ENCODE data around the gene ETF1.
A peak's percentile ranks its signal among the peaks of the same experiment; 100 is the strongest.
"Not testable (repeated sequence)": the region's sequence is repeated elsewhere in the genome, so short reads cannot be mapped to it uniquely, and the experiment has no call there.

The ETF1 gene

DNA sequence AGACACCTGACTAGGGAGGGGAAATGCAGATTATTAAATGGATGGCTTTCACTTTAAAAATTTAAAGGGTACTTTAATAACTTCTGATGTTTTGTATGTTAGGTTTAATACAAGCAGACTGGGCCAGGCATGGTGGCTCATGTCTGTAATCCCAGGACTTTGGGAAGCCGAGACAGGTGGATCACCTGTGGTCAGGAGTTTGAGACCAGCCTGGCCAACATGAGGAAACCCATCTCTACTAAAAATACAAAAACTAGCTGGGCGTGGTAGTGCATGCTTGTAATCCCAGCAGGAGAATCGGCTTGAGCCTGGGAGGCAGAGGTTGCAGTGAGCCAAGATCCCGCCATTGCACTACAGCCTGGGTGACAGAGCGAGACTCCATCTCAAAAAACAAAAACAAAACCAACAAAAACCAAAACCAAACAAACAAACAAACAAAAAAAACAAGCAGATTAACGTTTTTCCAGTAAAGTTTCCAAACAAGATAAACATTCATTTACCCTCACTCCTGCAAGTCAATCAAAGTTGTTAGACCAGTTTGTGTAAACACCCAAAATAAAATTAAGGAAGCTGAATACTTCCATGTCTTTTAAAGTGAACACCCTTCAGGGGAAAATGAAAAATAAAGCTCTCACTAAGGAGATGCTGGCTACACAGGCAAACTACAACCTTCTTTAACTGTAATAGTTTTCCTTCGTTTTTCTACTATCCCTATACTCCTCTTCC lies 14.1 kb downstream of the ETF1 start:
- no peak for DNase-seq (ENCODE audit: low read depth)

DNA sequence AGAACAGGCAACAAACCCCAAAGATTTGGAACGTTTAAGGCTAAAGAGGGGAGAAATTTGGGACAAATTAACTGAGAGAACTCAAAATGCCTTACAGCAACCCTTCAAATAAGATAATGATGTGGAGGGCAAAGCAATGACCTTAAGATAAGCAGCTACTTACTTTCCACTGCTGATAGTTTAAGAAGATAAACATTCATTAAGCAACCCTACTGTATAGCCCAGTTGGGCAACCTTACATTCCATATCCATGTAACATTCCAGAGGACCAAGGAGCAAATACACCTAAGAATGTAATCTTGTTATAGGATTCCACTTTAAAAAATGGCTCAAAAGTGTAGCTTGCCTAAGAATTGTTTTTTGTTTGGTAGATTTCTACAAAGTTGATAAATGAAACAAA lies 14.8 kb downstream of the ETF1 start:
- DNase-seq (ENCODE audit: low read depth) = no peak

DNA sequence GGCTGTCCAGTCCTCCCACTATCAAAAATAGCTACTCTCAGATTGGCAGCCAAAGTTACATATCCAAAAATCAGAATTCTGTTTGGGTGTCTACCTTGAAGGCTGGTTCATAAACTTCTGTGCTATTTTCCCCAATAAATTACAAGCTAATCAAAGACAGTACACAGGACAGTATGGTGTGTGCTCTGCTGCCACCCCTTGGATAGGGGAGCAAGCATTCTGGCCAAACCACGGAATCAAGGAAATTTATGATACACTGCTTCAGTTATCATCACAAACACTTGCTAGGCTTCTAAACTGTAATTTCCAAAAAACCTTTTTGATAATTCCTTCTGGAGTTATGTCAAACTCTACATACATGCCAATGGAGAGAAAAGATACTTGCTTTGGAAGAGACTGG lies 15.9 kb downstream of the ETF1 start:
- DNase-seq (ENCODE audit: low read depth) = no peak

DNA sequence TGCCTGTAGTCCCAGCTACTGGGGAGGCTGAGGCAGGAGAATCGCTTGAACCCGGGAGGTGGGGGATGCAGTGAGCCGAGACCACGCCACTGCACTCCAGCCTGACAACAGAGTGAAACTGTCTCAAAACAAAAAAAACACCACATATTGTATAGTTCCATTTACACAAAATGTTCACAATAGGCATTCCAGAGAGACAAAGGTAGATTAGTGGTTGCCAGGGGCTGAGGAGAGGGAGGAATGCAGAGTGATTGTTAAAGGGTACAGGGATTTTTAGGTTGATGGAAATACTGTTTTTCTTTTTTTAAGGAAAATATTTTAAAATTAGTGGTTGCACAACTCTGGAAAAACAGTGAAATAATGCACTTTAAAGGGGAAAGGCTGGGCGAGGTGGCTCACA lies 19.6 kb downstream of the ETF1 start:
- DNase-seq (ENCODE audit: low read depth) = no peak

DNA sequence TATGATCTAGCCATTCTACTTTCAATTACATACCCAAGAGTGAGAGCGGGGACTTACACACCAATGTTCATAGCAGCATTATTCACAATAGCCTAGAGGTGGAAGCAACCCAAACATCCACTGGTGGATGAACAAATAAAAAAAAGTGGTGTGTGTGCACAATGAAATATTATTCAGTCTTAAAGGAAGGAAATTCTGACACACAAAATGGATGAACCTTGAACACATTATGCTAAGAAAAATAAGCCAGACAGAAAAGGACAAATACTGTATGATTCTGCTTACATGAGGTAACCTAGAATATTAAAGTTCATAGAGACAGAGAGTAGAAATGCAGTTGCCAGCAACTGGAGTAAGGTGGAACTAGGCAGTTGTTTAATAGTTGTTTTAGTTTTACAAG lies 22.1 kb downstream of the ETF1 start:
- no peak for DNase-seq (ENCODE audit: low read depth)

DNA sequence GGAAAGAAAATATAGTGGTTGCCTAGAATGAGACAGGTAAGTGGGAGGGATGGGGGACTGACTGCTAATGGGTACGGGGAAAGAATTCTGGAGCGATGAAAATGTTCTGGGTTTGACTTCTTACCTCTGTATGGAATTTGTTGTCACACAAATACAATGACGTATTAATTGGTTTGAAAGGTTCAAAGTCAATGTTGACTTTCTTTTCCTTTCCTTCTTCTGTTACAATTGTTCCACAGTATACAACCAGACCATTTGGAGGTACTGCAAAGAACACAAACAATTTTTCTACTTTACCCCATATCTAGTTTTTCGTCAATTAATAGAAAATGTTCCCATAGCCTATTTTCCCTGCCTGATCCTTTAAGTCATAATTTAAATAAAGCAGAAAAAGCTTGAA lies 25.6 kb downstream of the ETF1 start:
- DNase-seq (ENCODE audit: low read depth) = no peak

DNA sequence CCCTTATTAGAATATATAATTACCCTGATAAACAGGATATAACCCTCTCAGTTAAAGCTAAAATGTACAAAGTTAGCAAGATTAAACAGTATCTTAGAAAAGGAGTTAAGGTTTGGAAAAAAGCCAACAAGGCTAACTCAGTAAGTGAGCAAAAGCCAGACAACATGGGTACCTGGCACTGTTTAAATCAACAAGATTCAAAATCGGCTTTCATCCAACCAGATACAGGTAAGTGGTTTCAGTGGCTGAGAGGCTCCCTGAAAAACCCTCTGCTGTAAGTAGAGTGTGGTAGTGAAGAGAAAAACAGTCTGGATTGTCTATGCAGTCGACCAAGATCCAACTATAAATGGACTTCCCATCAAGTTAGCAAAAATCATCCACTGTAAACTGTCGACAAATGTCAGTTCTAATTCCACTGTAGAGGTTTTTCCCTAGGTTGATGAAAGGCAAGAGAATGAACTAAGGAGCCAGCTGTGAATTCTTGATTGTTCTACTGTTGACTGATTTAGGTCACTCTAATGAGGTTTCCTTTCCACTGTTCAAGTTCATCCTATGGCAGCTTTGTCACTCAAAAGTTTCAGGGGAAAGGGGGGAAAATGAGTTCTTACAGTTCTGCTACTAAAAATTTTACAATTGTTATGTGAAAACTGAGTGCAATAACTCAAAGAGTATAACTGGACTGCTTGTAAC lies 27.3 kb downstream of the ETF1 start:
- DNase-seq (ENCODE audit: low read depth) = no peak

DNA sequence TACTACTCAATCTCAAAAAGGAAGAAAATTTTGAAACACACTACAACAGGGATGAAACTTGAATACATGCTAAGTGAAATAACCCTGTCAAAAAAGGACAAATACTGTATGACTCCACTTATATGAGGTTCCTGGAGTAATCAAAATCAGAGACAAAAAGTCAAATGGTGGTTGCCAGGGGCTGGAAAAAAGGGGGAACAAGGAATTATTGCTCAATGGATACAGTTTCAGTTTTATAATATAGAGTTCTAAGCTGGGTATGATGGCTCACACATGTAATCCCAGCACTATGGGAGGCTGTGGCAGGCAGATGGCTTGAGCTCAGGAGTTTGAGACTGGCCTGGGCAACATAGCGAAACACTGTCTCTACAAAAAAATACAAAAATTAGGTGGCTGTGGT lies 29.0 kb downstream of the ETF1 start:
- DNase-seq (ENCODE audit: low read depth) = no peak

DNA sequence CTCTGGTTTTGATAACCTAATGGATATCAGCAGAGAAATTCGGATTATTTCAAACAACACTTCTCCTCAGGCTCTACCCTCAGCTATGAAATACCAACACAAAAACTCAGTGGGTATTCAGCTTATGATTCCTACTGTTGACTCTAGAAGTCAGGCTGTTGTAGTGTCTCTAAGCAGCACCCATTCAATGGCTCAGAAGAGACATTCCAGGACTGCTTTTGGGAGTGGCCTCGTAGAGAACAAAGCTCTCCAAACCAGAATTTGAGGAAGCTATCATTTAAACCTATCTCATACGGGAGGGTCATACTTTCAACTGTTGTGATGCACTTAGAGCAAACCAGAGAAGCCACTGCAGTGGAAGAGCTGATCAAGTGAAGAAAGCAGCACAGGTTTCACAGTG lies 34.1 kb downstream of the ETF1 start:
- no peak for DNase-seq (ENCODE audit: low read depth)

DNA sequence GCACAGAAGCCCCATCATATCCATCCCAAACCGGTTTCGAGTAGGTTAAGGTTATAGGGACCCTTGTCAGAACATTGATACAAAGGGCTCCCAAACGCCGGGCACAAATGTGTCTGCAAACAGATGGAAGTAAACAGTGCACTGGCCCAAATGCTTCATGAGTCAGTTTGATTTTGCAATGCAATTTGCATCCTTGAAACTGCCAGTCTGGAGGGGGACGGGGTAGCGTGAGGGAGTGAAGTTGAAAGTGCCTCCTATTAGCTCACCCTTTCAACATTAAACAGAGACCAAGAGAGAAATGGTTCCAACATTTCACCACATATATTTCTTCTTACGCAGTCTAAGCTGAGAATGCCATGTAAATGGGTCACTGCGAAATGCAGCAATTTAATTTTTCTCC lies 35.6 kb downstream of the ETF1 start:
- DNase-seq (ENCODE audit: low read depth) = not testable (repeated sequence)

DNA sequence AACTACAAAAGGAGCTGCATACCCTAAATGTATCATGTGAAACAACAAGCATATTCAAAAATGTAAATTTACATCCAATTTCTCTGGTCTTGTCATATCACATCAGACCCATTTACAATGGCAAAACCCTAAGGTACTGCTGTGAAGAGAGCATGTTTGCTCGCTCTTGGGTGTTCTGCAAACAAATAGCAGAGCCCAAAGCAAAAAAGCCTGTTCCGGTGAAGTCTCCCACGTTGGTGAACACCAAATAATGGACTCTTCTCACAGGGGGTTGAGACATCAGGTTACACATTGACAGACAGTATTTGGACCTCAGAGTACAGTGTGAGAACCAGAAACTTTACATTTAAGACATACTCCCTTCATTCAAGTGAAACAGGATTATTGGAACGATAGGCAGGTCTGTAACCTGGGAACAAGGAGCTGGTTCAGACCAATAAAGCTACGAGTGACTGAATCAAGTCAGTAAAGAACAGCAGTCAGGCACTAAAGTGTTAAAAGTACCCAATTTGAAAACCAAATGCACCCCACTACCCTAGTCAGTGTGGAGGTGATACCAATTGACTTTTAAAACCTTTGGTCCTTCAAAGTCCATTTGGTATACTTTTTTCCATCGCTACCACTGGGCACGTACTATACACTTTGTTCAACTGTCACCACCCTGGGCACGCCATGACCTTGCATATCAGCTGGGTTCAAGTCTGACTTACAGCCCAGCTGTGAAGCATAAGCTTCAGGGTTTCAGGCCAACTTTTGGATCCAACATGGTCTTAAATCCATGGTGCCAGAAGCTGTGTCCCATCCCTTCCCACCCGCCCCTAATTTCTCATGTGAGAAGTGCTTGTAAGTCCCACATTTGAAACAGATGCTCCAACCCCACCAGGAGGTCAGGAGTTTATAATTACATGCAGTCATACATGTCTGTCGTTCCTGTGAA lies 36.4 kb downstream of the ETF1 start:
- DNase-seq (ENCODE audit: low read depth) = no peak

DNA sequence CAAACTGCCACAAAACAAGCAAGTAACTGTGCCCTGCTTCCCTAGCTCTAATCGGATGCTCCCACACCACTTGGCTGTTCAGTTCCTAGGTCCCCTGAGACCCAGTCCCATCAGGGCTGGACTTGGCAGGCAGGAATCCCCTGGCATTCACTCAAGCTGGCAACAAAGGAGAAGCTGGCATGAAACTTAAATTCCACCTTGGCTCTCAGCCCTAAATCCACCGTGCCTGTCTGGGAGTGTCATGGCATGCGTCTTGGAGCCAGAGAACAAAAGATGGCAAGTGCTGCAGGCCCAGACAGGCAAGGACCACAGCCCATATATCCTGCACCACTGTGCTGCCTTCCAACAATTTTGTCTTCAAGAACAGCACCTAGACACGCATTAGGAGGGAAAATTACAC lies 38.2 kb downstream of the ETF1 start:
- DNase-seq (ENCODE audit: low read depth) = no peak

DNA sequence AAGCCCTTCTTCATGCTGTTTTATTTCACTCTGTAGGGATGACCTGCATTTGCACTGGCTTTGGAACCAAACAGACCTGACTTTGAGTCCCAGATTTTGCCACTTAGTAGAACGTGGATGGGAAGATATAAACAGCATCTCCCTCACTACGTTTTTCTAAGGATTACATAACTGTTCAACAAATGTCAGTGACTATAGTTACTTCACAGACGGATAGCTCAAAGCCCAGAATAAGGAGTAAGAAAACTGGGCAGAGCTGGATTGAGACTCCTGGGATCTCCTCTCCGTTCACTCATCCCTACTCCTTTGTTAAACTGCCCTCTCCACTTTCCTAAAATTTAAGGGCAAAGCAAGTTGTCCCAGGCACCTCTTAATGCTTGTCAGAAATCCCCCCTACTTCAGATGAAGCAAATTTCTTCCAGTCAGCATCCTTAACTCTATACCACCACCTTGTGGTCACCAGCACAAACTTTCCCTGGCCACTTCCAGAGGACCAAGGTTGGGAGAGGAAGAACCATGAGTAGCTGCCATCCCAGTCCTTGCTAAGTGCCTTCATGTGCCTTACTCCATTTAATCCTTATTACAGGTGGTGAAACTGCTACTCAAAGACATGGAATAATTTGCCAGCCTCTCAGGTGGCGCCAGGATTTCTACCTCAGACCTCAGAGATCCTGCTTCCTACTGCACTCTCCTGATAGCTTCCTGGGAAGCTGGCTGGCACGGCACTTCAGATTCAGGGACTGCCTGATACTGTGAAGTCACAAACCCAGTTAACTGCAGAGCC lies 39.4 kb downstream of the ETF1 start:
- DNase-seq (ENCODE audit: low read depth) = no peak

DNA sequence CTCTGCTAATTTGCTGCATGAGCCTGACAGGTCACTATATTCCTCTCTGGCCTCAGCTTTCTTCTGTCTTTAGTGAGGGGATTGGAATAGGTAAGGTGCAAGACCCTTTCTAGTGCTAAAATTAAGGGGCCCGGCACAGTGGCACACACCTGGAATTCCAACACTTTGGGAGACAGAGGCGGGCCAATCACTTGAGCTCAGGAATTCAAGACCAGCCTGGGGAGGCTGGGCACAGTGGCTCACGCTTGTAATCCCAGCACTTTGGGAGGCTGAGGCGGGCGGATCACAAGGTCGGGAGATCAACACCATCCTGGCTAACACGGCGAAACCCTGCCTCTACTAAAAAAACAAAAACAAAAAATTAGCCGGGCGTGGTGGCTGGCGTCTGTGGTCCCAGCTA lies 40.5 kb downstream of the ETF1 start:
- DNase-seq (ENCODE audit: low read depth) = no peak

DNA sequence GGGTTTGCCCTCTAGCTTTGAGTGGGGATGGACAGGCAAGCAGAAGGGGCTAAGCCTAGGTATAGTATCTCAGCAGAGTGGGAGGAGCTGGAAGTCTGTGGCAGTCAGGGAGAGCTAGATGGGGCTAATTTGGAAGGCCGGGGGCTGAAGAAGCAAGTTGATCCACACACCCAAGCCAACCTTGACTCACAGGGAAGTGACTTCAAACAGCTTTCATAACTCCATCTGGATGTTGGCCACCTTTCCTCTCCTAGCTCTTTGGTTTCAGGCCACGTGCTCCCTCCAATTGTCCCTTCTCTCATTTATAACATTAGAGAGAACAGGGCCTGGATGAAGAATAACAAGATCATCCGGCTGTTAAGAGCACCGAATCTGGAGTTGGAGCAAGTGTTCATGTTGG lies 40.9 kb downstream of the ETF1 start:
- no peak for DNase-seq (ENCODE audit: low read depth)

DNA sequence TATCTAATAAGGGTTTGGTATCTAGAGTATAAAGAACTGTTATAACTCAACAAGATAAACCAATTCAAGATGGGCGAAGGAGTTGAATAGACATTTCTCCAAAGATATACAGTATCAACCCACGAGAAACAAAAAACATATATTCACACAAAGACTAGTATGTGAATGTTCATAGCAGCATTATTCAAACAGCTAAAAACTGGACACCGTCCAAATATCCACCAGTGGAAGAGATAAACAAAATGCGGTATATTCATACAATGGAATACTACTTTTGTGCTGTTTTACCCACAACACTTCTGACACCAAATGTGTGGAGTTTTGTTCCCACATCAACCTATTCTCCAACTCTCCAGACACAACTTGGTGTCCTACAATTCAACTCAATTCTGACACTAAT lies 44.7 kb downstream of the ETF1 start:
- no peak for DNase-seq (ENCODE audit: low read depth)

DNA sequence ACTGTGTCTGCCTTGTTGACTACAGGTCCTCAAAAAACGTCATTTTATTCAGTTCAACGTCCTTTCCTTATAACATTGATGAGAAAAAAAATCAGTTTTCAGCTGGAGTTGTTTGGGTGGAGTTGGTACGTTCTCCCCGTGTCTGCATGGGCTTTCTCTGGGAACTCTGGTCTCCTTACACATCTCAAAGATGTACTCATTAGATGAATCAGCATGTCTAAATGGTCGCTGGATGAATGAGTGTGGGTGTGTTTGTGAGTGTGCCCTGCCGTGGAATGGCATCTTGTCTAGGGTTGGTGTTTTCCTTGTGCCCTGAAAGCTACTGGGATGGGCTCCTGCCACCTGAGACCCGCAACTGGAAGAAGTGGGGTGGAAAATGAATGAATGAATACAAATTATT lies 47.7 kb downstream of the ETF1 start:
- no peak for DNase-seq (ENCODE audit: low read depth)

DNA sequence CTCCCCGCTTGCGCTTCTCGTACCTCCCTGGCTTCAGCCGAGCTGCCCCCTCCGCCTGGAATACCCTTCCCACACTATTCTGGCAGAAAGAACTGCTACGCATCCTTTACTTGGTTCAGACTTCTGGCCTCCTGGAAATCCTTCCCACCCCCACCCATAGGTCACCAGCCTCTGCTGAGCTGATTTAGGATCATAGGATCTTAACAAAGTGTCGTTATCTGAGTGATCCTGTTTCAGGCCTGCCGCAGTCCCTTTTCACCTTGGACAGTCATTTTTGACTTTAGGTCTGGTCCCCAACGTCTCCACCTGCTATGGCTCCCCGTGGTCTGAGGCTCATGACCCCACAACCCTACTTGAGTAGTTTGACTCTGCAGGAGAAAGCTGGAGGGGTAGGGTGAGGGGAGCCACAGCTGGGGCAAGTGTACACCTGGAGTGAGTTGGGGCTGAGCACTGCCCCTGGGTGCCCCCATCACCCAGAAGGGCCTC lies 50.4 kb downstream of the ETF1 start:
- DNase-seq (ENCODE audit: low read depth) = no peak

DNA sequence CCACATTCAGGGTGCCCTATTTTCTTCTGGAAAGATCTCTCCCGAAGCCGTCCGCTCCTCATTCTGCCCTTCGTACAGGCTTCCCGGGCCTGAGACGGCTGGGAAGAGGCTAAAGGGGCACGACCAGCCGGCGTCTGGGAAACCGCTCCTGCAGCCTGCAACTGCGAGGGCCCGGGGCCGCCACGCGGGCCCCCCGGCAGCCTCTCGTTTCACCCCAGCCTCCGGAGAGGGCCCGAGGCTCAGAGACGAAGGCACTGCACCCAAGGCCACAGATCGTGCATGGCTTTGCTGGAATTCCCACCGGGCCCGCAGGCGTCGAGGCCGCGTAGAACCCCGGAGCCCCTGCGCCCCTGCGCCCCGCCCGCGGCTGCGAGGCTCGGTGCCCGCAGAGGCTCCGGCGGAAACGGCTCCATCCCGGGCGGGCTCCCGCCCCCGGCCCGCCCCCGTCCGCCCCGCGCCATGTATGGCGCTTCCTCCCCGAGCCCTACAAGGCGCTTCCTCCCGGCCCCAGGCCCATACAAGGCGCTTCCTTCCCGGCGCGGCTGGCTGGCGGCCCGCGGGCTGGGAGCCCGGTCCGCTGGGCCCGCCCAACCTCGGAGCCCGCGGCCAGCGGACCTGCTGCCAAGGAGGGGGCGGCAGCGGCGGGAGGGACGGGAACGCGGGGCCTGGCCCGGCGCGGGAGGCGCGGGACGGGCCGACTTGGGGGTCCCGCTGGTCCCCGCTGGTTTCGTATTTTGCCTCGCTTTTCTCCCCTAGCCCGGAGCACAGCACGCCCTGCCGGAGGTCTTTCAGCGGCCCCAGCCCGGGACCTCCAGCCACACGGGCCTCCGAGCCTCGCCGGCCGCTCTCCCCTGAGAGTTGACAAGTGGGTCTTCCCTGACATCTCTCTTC lies 51.1 kb downstream of the ETF1 start:
- DNase-seq (ENCODE audit: low read depth) = peak; percentile 68

DNA sequence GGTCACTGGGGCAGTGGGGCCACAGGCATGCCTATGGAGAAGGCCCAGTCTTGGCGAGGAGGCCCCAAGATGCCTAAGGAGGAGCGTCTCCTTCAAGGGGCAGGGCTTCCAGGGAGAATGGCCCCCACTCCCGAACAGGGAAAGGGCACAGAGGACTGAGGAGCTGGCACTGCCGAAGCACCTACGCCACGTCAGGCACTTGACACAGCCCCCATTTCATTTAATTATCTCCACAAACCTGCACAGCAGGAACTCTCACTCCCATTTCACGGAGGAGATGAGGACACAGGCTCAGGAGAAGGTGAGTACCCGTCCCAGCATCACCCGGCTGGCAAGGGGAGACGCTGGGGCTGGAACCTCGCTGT lies 51.8 kb downstream of the ETF1 start:
- DNase-seq (ENCODE audit: low read depth) = no peak

All from stimulated activated CD8-positive, alpha-beta memory T cell treated with anti-CD3 and anti-CD28 coated beads, Interleukin-4, amount 100 ng/mL, for 24 hours (primary cell).